ENCODE measurements around the gene ITGB8.

- TF ChIP-seq POLR2AphosphoS5 (IDR thresholded peaks at IDR 0.05; ENCODE audit: low read depth): no peak
- TF ChIP-seq CTCF (IDR thresholded peaks at IDR 0.05; ENCODE audit: insufficient read depth, low read length): no peak
- TF ChIP-seq GABPA (IDR thresholded peaks at IDR 0.05; ENCODE audit: low read depth): no peak
- no peak for TF ChIP-seq REST (IDR thresholded peaks at IDR 0.05; ENCODE audit: insufficient replicate concordance, low read depth)
Measured at GRCh38 chr7:20343205-20343604, 12.5 kb downstream of the ITGB8 start.
